H9 (cell line): ENCODE measurements around the gene WDFY3. TPM values are rescaled to one million over a fixed set of nuclear protein-coding genes. Genes with fewer than 3 reads are reported as not detected.

ENCODE experiments used
- DNase-seq: peaks from one replicate; pipeline ENCODE4 v3.0.0-alpha.2; 2017
- H2AFZ ChIP-seq: one replicate; pipeline ENCODE4 v1.6.1; 2013; ENCODE audit warnings: mild to moderate bottlenecking, low read length, control low read depth, moderate library complexity
- H2AK5ac ChIP-seq: 2 replicates; pipeline ENCODE4 v1.6.1; 2013; ENCODE audit warnings: low read length, control low read depth, mixed read lengths; ENCODE audit not compliant: insufficient read length
- H2BK120ac ChIP-seq: one replicate; pipeline ENCODE4 v1.6.1; 2013; ENCODE audit warnings: low read depth, mild to moderate bottlenecking, low read length, control low read depth, inconsistent platforms; ENCODE audit not compliant: poor library complexity, severe bottlenecking
- H2BK12ac ChIP-seq: 2 replicates; pipeline ENCODE4 v1.6.1; 2013; ENCODE audit warnings: low read length, control low read depth, mixed read lengths, low read depth; ENCODE audit not compliant: insufficient read length
- H2BK15ac ChIP-seq: 2 replicates; pipeline ENCODE4 v1.6.1; 2013; ENCODE audit warnings: low read depth, low read length, control low read depth
- H2BK20ac ChIP-seq: one replicate; pipeline ENCODE4 v1.6.1; 2013; ENCODE audit warnings: low read depth, mild to moderate bottlenecking, low read length, control low read depth, inconsistent platforms; ENCODE audit not compliant: poor library complexity, severe bottlenecking
- H2BK5ac ChIP-seq: 2 replicates; pipeline ENCODE4 v1.6.1; 2013; ENCODE audit warnings: low read length, control low read depth, mixed read lengths; ENCODE audit not compliant: insufficient read length
- H3K14ac ChIP-seq: 2 replicates; pipeline ENCODE4 v1.6.1; 2013; ENCODE audit warnings: low read length, control low read depth; ENCODE audit not compliant: insufficient read depth
- H3K18ac ChIP-seq: 2 replicates; pipeline ENCODE4 v1.6.1; 2013; ENCODE audit warnings: low read depth, mild to moderate bottlenecking, mixed read lengths, low read length, control low read depth; ENCODE audit not compliant: insufficient read length
- H3K23ac ChIP-seq: 2 replicates; pipeline ENCODE4 v1.6.1; 2013; ENCODE audit warnings: low read length, control low read depth, mixed read lengths, low read depth; ENCODE audit not compliant: insufficient read length
- H3K23me2 ChIP-seq: 2 replicates; pipeline ENCODE4 v1.6.1; 2013; ENCODE audit warnings: low read depth, mild to moderate bottlenecking, mixed read lengths, low read length, control low read depth; ENCODE audit not compliant: insufficient read length, poor library complexity, severe bottlenecking
- H3K27ac ChIP-seq: 2 replicates; pipeline ENCODE4 v1.5.1; 2013; ENCODE audit warnings: low read length, control low read depth, mixed read lengths, low read depth; ENCODE audit not compliant: insufficient read length
- H3K27me3 ChIP-seq: 2 replicates; pipeline ENCODE4 v1.6.1; 2013; ENCODE audit warnings: low read length, control low read depth, inconsistent platforms; ENCODE audit not compliant: insufficient read depth
- H3K4ac ChIP-seq: 2 replicates; pipeline ENCODE4 v1.6.1; 2013; ENCODE audit warnings: low read depth, mild to moderate bottlenecking, control low read depth, inconsistent platforms, low read length, moderate library complexity
- H3K4me1 ChIP-seq: 2 replicates; pipeline ENCODE4 v1.6.1; 2013; ENCODE audit warnings: low read length, control low read depth, inconsistent platforms; ENCODE audit not compliant: insufficient read depth
- H3K4me2 ChIP-seq: 2 replicates; pipeline ENCODE4 v1.6.1; 2013; ENCODE audit warnings: low read length, control low read depth, mixed read lengths; ENCODE audit not compliant: insufficient read length, insufficient read depth
- H3K56ac ChIP-seq: 2 replicates; pipeline ENCODE4 v1.6.1; 2013; ENCODE audit warnings: low read depth, mild to moderate bottlenecking, mixed read lengths, low read length, control low read depth; ENCODE audit not compliant: insufficient read length
- H3K79me1 ChIP-seq: 2 replicates; pipeline ENCODE4 v1.6.1; 2013; ENCODE audit warnings: low read depth, mild to moderate bottlenecking, moderate library complexity, low read length, control low read depth, inconsistent platforms; ENCODE audit not compliant: insufficient read depth, poor library complexity, severe bottlenecking
- H3K79me2 ChIP-seq: 2 replicates; pipeline ENCODE4 v1.6.1; 2013; ENCODE audit warnings: low read length, control low read depth, inconsistent platforms; ENCODE audit not compliant: insufficient read depth
- H3K9ac ChIP-seq: 2 replicates; pipeline ENCODE4 v1.6.1; 2013; ENCODE audit warnings: low read length, control low read depth, mixed read lengths; ENCODE audit not compliant: insufficient read length; ENCODE audit errors: extremely low read depth
- H3K9me3 ChIP-seq: one replicate; pipeline ENCODE4 v1.6.1; 2013; ENCODE audit warnings: low read depth, low read length, inconsistent platforms; ENCODE audit not compliant: control insufficient read depth
- H3T11ph ChIP-seq: one replicate; pipeline ENCODE4 v1.6.1; 2013; ENCODE audit warnings: mild to moderate bottlenecking, low read length, control low read depth, inconsistent platforms
- H4K20me1 ChIP-seq: one replicate; pipeline ENCODE4 v1.6.1; 2013; ENCODE audit not compliant: control insufficient read depth, insufficient read length, insufficient read depth
- H4K5ac ChIP-seq: 2 replicates; pipeline ENCODE4 v1.6.1; 2013; ENCODE audit warnings: low read depth, mild to moderate bottlenecking, mixed read lengths, low read length, control low read depth; ENCODE audit not compliant: insufficient read length
- H4K8ac ChIP-seq: replicated peaks from 2 replicates; pipeline ENCODE4 v1.6.1; 2013; ENCODE audit warnings: low read length, control low read depth, mixed read lengths, low read depth; ENCODE audit not compliant: insufficient read length
- H4K91ac ChIP-seq: 2 replicates; pipeline ENCODE4 v1.6.1; 2013; ENCODE audit warnings: low read depth, mild to moderate bottlenecking, moderate library complexity, mixed read lengths, low read length, control low read depth; ENCODE audit not compliant: insufficient read length
- H3K27ac Mint-ChIP-seq, 3 experiments: 2 replicates in 2 of 3; 3 replicates in 1 of 3; pipeline ENCODE4 v1.8.0; 2020 to 2021; ENCODE audit warnings: mixed read lengths in 3 of 3, mild to moderate bottlenecking in 1 of 3, moderate library complexity in 1 of 3
- H3K27me3 Mint-ChIP-seq: 2 replicates; pipeline ENCODE4 v1.8.0; 2021; ENCODE audit warnings: low read depth, mild to moderate bottlenecking, moderate library complexity, mixed read lengths
- H3K36me3 Mint-ChIP-seq, 3 experiments: 2 replicates in 2 of 3; 3 replicates in 1 of 3; pipeline ENCODE4 v1.8.0; 2020 to 2021; ENCODE audit warnings: low read depth in 3 of 3, mixed read lengths in 3 of 3; ENCODE audit not compliant: insufficient read depth in 1 of 3
- H3K4me1 Mint-ChIP-seq, 2 experiments: 2 replicates each; pipeline ENCODE4 v1.8.0; 2020; ENCODE audit warnings: mixed read lengths in 2 of 2
- H3K4me3 Mint-ChIP-seq, 2 experiments: 2 replicates in 1 of 2; 3 replicates in 1 of 2; pipeline ENCODE4 v1.8.0; 2020 to 2021; ENCODE audit warnings: mild to moderate bottlenecking in 2 of 2, mixed read lengths in 2 of 2, moderate library complexity in 1 of 2
- H3K9me3 Mint-ChIP-seq, 2 experiments: 2 replicates in 1 of 2; 3 replicates in 1 of 2; pipeline ENCODE4 v1.8.0; 2020; ENCODE audit warnings: mild to moderate bottlenecking in 2 of 2, mixed read lengths in 2 of 2, moderate library complexity in 1 of 2
- total RNA-seq: library from RNA; stranded (reverse); gene quantifications from 2 replicates; pipeline ENCODE4 v1.2.1, GENCODE V29; 2021
- TF ChIP-seq, protein P1 (sequence below): fragments of 200-600 bp; sonication (generic); conservative IDR thresholded peaks from 3 replicates; pipeline ENCODE4 v1.8.0; 2021; ENCODE audit warnings: antibody characterized with exemption, mild to moderate bottlenecking

Gene WDFY3
- total RNA-seq, 1 experiment from 2014 or later, result 54.6 TPM

DNA sequence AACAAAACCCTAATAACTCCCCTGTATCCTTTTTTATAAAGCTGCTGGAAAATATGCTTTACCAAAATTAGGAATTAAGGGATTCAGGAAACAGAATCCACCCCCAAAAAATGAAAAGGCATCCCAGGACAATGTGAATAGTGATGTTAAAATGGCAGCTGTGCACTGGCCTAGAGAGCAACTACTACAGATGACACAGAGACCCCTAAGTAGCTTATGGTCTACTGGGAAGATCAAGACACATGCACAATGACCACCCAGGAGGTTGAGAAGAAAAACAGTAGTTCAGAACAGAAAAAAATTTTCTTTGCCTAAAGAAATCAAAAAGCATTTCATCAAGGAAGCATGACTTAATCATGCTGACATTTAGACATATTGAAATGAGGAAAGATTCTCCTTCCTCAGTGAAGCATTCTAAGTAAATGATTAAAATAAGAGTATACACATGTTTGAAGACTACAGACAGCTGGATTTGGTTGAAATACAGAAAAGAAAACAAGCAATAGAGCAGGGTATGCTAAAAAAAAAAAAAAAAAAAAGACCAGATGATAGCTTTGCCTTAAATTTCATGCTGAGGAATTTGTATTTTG lies 117.3 kb downstream of the WDFY3 start:
- Histone ChIP-seq H2BK20ac (no peak overlapping the region), H4K91ac (no peak overlapping the region), H4K5ac (no peak overlapping the region), H3K4me1 (no peaks in the 10 kb centered on the region; the same call in 1 of the 2 replicates), H3K27me3 (no peaks in the 10 kb centered on the region), H3K27ac (no peak overlapping the region), H3K4me2 (no peak overlapping the region), H3K79me2 (no peaks in the 10 kb centered on the region), H3K23ac (no peak overlapping the region), H3K4ac (no peak overlapping the region), H3K23me2 (no peaks in the 10 kb centered on the region), H2AFZ (no peak overlapping the region), H4K20me1 (no peaks in the 10 kb centered on the region), H2AK5ac (no peak overlapping the region), H3K14ac (no peak overlapping the region), H3K9me3 (no peaks in the 10 kb centered on the region), H3K56ac (no peak overlapping the region), H3T11ph (no peak overlapping the region), H4K8ac (no peak overlapping the region), H2BK15ac (no peak overlapping the region), H2BK12ac (no peak overlapping the region), H3K18ac (no peak overlapping the region), H2BK5ac (no peak overlapping the region), H3K79me1 (no peaks in the 10 kb centered on the region), H2BK120ac (no peak overlapping the region), H3K9ac (no peak overlapping the region)
- Mint-ChIP-seq H3K36me3 (peaks cover 17 to 35% (median 20%) of the 10 kb centered on the region in 3 experiments), H3K4me1 (peaks cover 7 to 11% of the 10 kb centered on the region in 2 experiments; a peak in 3 of 4 replicates), H3K27me3 (no peaks in the 10 kb centered on the region), H3K9me3 (no peaks in the 10 kb centered on the region), H3K27ac (peak overlapping the region in 2 of 3 experiments; percentile 76 to 79; a peak in 4 of 7 replicates), H3K4me3 (no peak overlapping the region)
- no peak for DNase-seq
- TF ChIP-seq, protein P1, sequence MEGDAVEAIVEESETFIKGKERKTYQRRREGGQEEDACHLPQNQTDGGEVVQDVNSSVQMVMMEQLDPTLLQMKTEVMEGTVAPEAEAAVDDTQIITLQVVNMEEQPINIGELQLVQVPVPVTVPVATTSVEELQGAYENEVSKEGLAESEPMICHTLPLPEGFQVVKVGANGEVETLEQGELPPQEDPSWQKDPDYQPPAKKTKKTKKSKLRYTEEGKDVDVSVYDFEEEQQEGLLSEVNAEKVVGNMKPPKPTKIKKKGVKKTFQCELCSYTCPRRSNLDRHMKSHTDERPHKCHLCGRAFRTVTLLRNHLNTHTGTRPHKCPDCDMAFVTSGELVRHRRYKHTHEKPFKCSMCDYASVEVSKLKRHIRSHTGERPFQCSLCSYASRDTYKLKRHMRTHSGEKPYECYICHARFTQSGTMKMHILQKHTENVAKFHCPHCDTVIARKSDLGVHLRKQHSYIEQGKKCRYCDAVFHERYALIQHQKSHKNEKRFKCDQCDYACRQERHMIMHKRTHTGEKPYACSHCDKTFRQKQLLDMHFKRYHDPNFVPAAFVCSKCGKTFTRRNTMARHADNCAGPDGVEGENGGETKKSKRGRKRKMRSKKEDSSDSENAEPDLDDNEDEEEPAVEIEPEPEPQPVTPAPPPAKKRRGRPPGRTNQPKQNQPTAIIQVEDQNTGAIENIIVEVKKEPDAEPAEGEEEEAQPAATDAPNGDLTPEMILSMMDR, result no peak
